Stimulated activated naive CD8-positive, alpha-beta T cell treated with anti-CD3 and anti-CD28 coated beads, Interleukin-15, Interleukin-2, amounts not matched to agents 100 U/mL and 50 U/mL, for 24 hours (primary cell): ENCODE measurements around the gene BPIFB2.

Experiments
- ATAC-seq: fragments of 150-1000 bp; cut with Tn5 transposase; one replicate; pipeline ENCODE4 v1.10.0; 2021
- DNase-seq: peaks from one replicate; pipeline ENCODE4 v3.0.0; 2021

BPIFB2 gene

DNA sequence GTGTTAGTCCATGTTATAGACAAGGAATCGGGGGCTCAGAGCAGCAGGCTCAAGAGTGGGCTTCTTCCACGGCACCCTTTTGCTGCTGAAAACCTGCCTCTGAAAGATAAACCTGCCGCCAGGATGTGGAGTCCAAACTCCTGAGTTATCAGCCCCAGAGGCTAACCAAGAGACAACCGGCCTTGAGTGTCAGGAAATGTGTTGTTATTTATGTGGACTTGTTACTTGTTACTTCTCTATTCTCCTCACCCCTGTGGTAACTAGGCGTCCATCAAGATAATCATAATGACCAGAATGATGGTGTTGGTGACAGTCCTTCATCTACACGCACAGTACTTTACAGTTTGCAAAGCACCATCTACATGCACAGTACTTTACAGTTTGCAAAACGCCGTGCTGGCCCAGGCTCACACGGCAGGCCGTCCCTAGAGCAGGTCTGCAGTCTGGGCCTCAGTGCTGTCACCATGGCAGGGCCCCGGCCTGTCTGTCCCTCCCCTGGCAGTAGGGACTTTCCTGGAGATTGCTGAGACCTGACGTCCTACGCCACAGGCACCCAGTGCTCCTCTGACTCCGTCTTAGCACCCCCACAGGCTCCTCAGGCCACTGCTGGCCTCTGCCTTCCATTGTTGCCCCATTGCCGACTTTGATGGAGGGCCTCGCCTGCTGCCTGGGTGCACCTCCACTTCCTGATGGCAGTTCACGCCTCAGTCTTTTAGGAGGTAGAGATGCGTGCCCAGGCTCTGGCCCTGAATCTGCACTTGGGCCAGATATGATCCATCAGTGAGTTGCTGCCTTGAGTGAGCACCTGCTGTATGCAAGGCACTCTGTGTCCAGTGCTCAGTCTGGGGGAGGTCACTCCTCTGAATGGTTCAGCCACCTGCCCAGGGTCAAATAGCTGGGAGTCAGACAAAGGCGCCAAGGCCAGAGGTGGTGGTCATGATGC lies 62.9 kb downstream of the BPIFB2 start:
- no peak for DNase-seq

DNA sequence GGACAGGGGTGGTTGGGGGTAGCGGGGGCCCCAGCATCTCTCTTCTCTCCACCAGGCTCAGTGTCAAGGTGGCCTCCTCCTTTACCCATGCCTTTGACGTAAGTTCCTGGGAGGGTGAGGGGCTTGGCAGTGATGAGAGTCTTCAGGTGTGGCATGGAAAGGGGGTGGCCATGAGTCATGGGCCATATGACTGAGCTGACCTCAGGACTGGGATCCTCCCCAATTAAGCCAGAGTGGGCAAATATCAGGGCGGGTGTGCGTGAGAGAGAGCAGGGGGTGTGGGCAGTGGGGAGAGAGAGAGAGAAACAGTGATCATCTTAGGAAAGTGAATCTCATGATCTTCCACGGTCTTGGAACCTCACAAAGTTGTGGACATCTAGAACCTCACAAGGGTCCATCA lies 63.7 kb downstream of the BPIFB2 start:
- DNase-seq, result no peak
- no peak for ATAC-seq

More for the DNA sequence above, 62.9 kb downstream of the BPIFB2 start:
- ATAC-seq, result no peak

DNA sequence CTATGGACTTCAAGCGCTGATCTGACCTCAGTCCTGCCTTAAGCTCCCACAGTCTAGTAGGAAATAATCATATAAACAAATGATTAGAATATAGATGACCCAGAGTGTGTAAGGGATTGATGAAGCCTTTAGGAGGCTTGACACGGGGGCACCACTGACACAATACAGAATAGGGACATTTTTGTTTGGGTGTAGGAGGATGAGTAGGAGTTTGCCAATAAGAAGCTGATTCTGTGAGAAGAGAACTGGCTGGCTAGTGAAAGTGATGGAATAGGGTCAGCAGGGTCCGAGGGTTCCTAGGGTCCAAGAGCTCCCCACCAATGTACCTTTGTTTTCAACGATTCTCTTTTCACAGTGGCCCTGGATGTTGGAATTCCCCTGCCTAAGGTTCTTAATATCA lies 64.9 kb downstream of the BPIFB2 start:
- no peak for ATAC-seq
- no peak for DNase-seq

DNA sequence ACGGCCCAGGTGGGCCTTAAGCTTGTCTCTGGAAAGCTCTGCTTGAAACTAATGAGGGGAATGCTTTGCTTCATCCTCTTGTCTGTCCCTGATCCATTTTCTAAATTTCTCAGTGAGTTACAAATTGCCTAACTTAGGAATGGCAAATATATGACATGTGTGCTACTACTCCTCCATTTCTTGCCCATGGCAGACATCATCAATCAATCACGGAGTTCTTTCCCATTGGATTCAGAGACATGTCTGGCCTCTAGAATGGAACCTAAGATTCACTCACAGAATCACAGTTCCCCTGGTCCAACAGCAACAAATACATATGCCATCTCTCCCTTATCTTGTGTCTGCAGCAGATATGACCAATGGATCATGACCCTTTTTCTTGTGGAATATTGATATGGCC lies 65.3 kb downstream of the BPIFB2 start:
- ATAC-seq (no peak), DNase-seq (no peak)
